Colonic mucosa (tissue), 4 donors: ENCODE data around the gene SVOP. TPM values are rescaled to one million over a fixed set of nuclear protein-coding genes. Genes with fewer than 3 reads are reported as not detected.
"Not testable (repeated sequence)": the region's sequence is repeated elsewhere in the genome, so short reads cannot be mapped to it uniquely, and the experiment has no call there.

ENCODE experiments used
- DNase-seq: peaks from one replicate; pipeline ENCODE4 v3.0.0-alpha.2; 2020
- H3K27ac ChIP-seq: fragments of 200-600 bp; one replicate; pipeline ENCODE4 v1.8.0; 2021
- H3K27me3 ChIP-seq: fragments of 200-600 bp; one replicate; pipeline ENCODE4 v1.8.0; 2021
- H3K36me3 ChIP-seq: fragments of 200-600 bp; one replicate; pipeline ENCODE4 v1.8.0; 2021
- H3K4me1 ChIP-seq: fragments of 200-600 bp; one replicate; pipeline ENCODE4 v1.8.0; 2021; ENCODE audit warnings: mild to moderate bottlenecking
- H3K4me3 ChIP-seq: fragments of 200-600 bp; one replicate; pipeline ENCODE4 v1.8.0; 2021
- H3K9ac ChIP-seq, 2 donors: one replicate each; pipeline ENCODE4 v1.7.0; 2013; ENCODE audit warnings: control low read depth in 2 of 2, low read depth in 2 of 2, low read length in 2 of 2
- H3K9me3 ChIP-seq: fragments of 200-600 bp; one replicate; pipeline ENCODE4 v1.8.0; 2021
- CTCF ChIP-seq: fragments of 200-600 bp; IDR thresholded peaks from one replicate; pipeline ENCODE4 v1.8.0; 2022; ENCODE audit warnings: antibody characterized with exemption, mild to moderate bottlenecking
- intact Hi-C: fragments of 100-400 bp; cut with DNase I; formaldehyde crosslinking; loops from one replicate; pipeline ENCODE4 v1.14.1; 2022
- total RNA-seq, 2 donors: library from RNA; stranded (reverse); fragmentation: NEBNext Ultra II Directional in 1 of 2; extraction: Animal tissue kit (Norgen Biotek cat#: 25700) in 1 of 2; gene quantifications; one replicate each; pipeline ENCODE4 v1.2.1, GENCODE V29; 2021
- donor health status: healthy.
- donor health status: DM: no; HTN: no; CAD: no.
- donor health status: DM: no; HTN: no; CAD: no.

Gene SVOP
- total RNA-seq, 2 donors from 2014 or later = 0.15 to 0.50 TPM

GRCh38 chr12:109064143-109064542 lies 43.3 kb upstream of the SVOP start:
- no peak for TF ChIP-seq CTCF
- Histone ChIP-seq H3K9ac (no peak overlapping the region), H3K36me3 (no peaks in the 10 kb centered on the region), H3K4me3 (no peak overlapping the region), H3K4me1 (peaks cover 9% of the 10 kb centered on the region), H3K9me3 (no peaks in the 10 kb centered on the region), H3K27ac (no peak overlapping the region), H3K27me3 (no peaks in the 10 kb centered on the region)
- intact Hi-C loops = no loop called here
- DNase-seq = peak; percentile 6

- intact Hi-C loops = no loop called here
- H3K9me3 ChIP-seq = no peaks in the 10 kb centered on the region
- H3K4me1 ChIP-seq = no peaks in the 10 kb centered on the region
- no peak for TF ChIP-seq CTCF
- no peak for DNase-seq
- H3K27me3 ChIP-seq = no peaks in the 10 kb centered on the region
- H3K27ac ChIP-seq = no peak overlapping the region
- no peak overlapping the region for H3K4me3 ChIP-seq
- no peak overlapping the region for H3K9ac ChIP-seq
- no peaks in the 10 kb centered on the region for H3K36me3 ChIP-seq
Measured at GRCh38 chr12:109058773-109059172, 37.9 kb upstream of the SVOP start.

GRCh38 chr12:109057376-109057775 lies 36.5 kb upstream of the SVOP start:
- Histone ChIP-seq H3K4me3 (no peak overlapping the region), H3K9me3 (no peaks in the 10 kb centered on the region), H3K27ac (no peak overlapping the region), H3K36me3 (no peaks in the 10 kb centered on the region), H3K4me1 (no peaks in the 10 kb centered on the region), H3K27me3 (no peaks in the 10 kb centered on the region), H3K9ac (no peak overlapping the region)
- DNase-seq = no peak
- intact Hi-C loops = no loop called here
- TF ChIP-seq CTCF = no peak

- intact Hi-C loops = no loop called here
- TF ChIP-seq CTCF = no peak
- Histone ChIP-seq H3K27ac (no peak overlapping the region), H3K27me3 (no peaks in the 10 kb centered on the region), H3K9ac (no peak overlapping the region), H3K4me3 (no peak overlapping the region), H3K36me3 (no peaks in the 10 kb centered on the region), H3K9me3 (no peaks in the 10 kb centered on the region), H3K4me1 (no peaks in the 10 kb centered on the region)
- DNase-seq = no peak
Measured at GRCh38 chr12:109056891-109057290, 36.0 kb upstream of the SVOP start.

- Histone ChIP-seq H3K9me3 (no peaks in the 10 kb centered on the region), H3K4me1 (no peaks in the 10 kb centered on the region), H3K4me3 (no peak overlapping the region), H3K27ac (peak overlapping the region; percentile 81), H3K27me3 (no peaks in the 10 kb centered on the region), H3K9ac (no peak overlapping the region), H3K36me3 (no peaks in the 10 kb centered on the region)
- intact Hi-C loops = no loop called here
- no peak for DNase-seq
- TF ChIP-seq CTCF = no peak
Measured at GRCh38 chr12:109054520-109054919, 33.7 kb upstream of the SVOP start.

- Histone ChIP-seq H3K4me3 (peak overlapping the region; percentile 74), H3K27ac (peak overlapping the region; percentile 81), H3K9ac (peak overlapping the region; percentile 90 to 97)
- H3K27me3 ChIP-seq, H3K36me3 ChIP-seq, H3K9me3 ChIP-seq, H3K4me1 ChIP-seq, DNase-seq, intact Hi-C loops: not testable (repeated sequence)
Measured at GRCh38 chr12:109054124-109054513, 33.3 kb upstream of the SVOP start.
